RWPE2 (cell line): ENCODE measurements around the gene GLT1D1.
"Not testable (repeated sequence)": the region's sequence is repeated elsewhere in the genome, so short reads cannot be mapped to it uniquely, and the experiment has no call there.

Source experiments
- ATAC-seq: fragments of 200-7000 bp; cut with Tn5 transposase; 3 replicates; pipeline ENCODE4 v1.9.1; 2021; ENCODE audit warnings: low read depth
- DNase-seq: peaks from one replicate; pipeline ENCODE4 v3.0.0-alpha.2; 2020; ENCODE audit warnings: low spot score
- H3K27ac ChIP-seq: fragments of 450-650 bp; 2 replicates; pipeline ENCODE4 v1.5.1; 2017; ENCODE audit warnings: mild to moderate bottlenecking; ENCODE audit not compliant: poor library complexity, severe bottlenecking
- H3K27me3 ChIP-seq: fragments of 250-450 bp; sonication (Bioruptor Pico); 2 replicates; pipeline ENCODE4 v1.5.1; 2021; ENCODE audit warnings: mild to moderate bottlenecking, moderate library complexity; ENCODE audit not compliant: insufficient read depth, poor library complexity, severe bottlenecking
- H3K36me3 ChIP-seq: fragments of 250-450 bp; sonication (Bioruptor Pico); 2 replicates; pipeline ENCODE4 v1.5.1; 2020; ENCODE audit warnings: low read depth, mild to moderate bottlenecking, moderate library complexity
- H3K4me1 ChIP-seq: fragments of 250-450 bp; sonication (Bioruptor Pico); 2 replicates; pipeline ENCODE4 v1.5.1; 2021; ENCODE audit warnings: mild to moderate bottlenecking, moderate library complexity; ENCODE audit not compliant: insufficient read depth, poor library complexity, severe bottlenecking
- H3K4me3 ChIP-seq: fragments of 250-450 bp; sonication (Bioruptor Pico); 2 replicates; pipeline ENCODE4 v1.5.1; 2021; ENCODE audit warnings: mild to moderate bottlenecking, moderate library complexity; ENCODE audit not compliant: severe bottlenecking
- H3K9me3 ChIP-seq: fragments of 250-450 bp; sonication (Bioruptor Pico); 2 replicates; pipeline ENCODE4 v1.5.1; 2021; ENCODE audit warnings: mild to moderate bottlenecking, moderate library complexity; ENCODE audit not compliant: severe bottlenecking
- TF ChIP-seq, protein P1 (sequence below): fragments of 450-650 bp; IDR thresholded peaks from one replicate; pipeline ENCODE4 v1.5.1; 2017; ENCODE audit warnings: mild to moderate bottlenecking, moderate library complexity; ENCODE audit not compliant: poor library complexity, severe bottlenecking

GLT1D1 gene

DNA sequence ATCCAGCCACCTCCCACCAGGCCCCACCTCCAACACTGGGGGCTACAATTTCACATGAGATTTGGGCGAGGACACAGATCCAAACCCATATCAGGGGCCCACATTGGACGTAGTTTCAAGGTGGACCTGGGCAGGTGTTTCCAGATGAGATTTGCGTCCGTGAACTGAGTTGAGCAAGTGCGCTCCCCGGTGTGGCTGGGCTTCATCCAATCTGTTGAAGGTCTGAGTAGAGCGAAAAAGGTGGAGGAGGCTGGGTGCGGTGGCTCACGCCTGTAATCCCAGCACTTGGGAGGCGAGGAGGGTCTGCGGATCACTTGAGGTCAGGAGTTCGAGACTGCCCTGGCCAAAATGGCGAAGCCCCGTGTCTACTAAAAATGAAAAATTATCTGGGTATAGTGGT is 4.9 kb upstream of the GLT1D1 start:
- no peaks in the 10 kb centered on the region for H3K9me3 ChIP-seq
- TF ChIP-seq, protein P1, sequence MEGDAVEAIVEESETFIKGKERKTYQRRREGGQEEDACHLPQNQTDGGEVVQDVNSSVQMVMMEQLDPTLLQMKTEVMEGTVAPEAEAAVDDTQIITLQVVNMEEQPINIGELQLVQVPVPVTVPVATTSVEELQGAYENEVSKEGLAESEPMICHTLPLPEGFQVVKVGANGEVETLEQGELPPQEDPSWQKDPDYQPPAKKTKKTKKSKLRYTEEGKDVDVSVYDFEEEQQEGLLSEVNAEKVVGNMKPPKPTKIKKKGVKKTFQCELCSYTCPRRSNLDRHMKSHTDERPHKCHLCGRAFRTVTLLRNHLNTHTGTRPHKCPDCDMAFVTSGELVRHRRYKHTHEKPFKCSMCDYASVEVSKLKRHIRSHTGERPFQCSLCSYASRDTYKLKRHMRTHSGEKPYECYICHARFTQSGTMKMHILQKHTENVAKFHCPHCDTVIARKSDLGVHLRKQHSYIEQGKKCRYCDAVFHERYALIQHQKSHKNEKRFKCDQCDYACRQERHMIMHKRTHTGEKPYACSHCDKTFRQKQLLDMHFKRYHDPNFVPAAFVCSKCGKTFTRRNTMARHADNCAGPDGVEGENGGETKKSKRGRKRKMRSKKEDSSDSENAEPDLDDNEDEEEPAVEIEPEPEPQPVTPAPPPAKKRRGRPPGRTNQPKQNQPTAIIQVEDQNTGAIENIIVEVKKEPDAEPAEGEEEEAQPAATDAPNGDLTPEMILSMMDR: no peak
- H3K36me3 ChIP-seq: no peaks in the 10 kb centered on the region
- H3K4me1 ChIP-seq: no peaks in the 10 kb centered on the region
- H3K27me3 ChIP-seq: no peaks in the 10 kb centered on the region
- no peak for ATAC-seq
- no peak overlapping the region for H3K4me3 ChIP-seq
- H3K27ac ChIP-seq: no peak overlapping the region
- no peak for DNase-seq

DNA sequence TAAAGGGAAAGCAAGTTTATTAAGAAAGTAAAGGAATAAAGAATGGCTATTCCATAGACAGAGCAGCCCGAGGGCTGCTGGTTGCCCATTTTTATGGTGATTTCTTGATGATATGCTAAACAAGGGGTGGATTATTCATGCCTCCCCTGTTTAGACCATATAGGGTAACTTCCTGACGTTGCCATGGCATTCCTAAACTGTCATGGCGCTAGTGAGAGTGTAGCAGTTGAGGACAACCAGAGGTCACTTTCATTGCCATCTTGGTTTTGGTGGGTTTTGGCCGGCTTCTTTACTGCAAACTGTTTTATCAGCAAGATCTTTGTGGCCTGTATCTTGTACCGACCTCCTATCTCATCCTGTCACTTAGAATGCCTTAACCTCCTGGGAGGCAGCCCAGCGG is 3.5 kb upstream of the GLT1D1 start:
- not testable (repeated sequence) for H3K27me3 ChIP-seq, H3K4me3 ChIP-seq, H3K9me3 ChIP-seq, H3K36me3 ChIP-seq, DNase-seq, H3K4me1 ChIP-seq, H3K27ac ChIP-seq, ATAC-seq

GRCh38 chr12:128850400-128850799 is 2.9 kb upstream of the GLT1D1 start:
- DNase-seq: no peak
- ATAC-seq: no peak
- TF ChIP-seq, protein P1: no peak
- Histone ChIP-seq H3K27ac (no peak overlapping the region), H3K4me1 (no peaks in the 10 kb centered on the region), H3K27me3 (peaks cover 9% of the 10 kb centered on the region), H3K4me3 (no peak overlapping the region), H3K9me3 (no peaks in the 10 kb centered on the region), H3K36me3 (no peaks in the 10 kb centered on the region)

DNA sequence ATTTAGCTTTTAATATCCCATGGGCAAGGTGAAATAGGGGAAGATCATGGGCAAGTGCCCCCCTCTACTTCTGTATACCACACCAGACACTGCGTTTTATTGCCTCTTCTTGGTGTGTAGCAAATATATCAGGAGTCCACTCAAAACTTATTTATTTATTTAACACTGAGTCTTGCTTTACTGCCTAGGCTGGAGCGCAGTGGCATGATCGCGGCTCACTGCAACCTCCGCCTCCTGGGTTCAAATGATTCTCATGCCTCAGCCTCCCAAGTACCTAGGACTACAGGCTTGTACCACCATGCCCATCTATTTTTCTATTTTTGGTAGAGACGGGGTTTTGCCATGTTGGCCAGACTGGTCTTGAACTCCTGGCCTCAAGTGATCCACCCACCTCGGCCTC is 1.8 kb upstream of the GLT1D1 start:
- not testable (repeated sequence) for H3K36me3 ChIP-seq, H3K27ac ChIP-seq, H3K4me3 ChIP-seq, DNase-seq, H3K4me1 ChIP-seq, H3K27me3 ChIP-seq, ATAC-seq, H3K9me3 ChIP-seq

DNA sequence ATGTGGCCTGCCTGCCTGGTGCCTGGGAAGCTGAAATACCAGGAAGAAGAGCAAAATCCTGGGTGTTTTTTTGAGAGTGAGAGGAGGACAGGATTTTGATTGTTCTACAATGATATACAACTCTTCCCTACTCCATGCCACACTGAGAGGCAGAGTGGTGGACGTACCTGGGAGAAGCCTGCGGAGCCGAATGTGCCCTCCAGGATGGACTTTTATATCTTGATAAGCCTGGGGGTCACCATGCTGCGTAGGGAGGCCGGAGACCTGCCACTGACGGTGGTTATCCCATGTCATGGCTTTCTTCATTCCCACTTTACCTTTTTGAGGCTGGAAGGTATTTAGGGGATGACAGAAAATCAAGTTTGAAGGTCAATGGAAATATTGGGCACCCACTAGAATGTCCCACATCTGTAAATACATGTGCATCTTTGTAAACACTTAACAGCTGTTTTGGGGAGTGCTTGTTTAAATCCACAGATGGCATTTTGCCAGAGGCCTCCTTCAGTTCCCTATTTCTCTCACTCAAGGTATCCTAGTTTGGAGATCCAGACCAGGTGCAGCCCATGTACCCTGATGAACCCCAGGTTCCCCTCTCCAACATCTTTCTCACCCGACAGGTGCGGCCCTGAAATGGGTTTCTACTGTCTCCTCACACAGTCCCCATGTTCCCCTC is 1.1 kb upstream of the GLT1D1 start:
- H3K36me3 ChIP-seq: no peaks in the 10 kb centered on the region
- TF ChIP-seq, protein P1: no peak
- no peak overlapping the region for H3K27ac ChIP-seq
- no peak overlapping the region for H3K4me3 ChIP-seq
- no peaks in the 10 kb centered on the region for H3K9me3 ChIP-seq
- no peak for DNase-seq
- H3K4me1 ChIP-seq: no peaks in the 10 kb centered on the region
- peaks cover 9% of the 10 kb centered on the region for H3K27me3 ChIP-seq
- no peak for ATAC-seq

DNA sequence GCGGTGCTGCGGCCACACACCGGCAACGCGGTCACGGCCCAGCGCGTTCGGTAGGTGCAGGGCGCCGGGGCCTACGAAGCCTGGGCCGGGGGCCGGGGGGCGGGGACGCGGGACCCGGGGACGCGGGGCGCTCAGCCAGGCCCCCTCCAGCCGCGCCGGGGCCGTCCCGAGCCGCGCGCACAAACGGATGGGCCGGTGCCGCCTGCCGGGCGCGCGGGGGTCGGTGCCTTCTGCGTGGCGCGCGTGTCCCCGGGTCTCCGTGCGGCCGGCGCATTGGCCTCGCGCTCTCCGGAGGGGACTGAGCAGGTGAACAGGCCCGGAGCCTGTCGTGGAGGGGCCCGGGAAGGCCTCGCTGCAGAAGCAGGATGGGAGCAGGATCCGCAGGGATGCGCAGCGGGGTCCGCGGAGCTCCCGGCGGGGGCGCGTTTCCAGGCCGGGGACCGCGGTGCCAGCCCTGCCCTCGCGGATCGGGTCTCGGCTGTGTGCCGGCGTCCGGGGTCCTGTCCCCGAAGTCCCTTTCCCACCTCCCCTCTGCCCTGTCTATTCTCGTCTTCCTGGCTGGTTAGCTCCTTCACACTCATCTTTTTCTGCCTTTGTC is 421 bp downstream of the GLT1D1 start:
- H3K4me3 ChIP-seq: no peak overlapping the region
- TF ChIP-seq, protein P1: no peak
- ATAC-seq (no peak), DNase-seq (no peak)
- H3K4me1 ChIP-seq: no peaks in the 10 kb centered on the region
- H3K9me3 ChIP-seq: no peaks in the 10 kb centered on the region
- H3K27ac ChIP-seq: no peak overlapping the region
- H3K36me3 ChIP-seq: no peaks in the 10 kb centered on the region
- H3K27me3 ChIP-seq: peaks cover 9% of the 10 kb centered on the region
